GM12872 (cell line): ENCODE data around the gene MRPL43.

Experiments
- TF ChIP-seq, protein P1 (sequence below): IDR thresholded peaks from 3 replicates; pipeline ENCODE4 v1.5.1; 2011; ENCODE audit warnings: low read depth, mild to moderate bottlenecking, low read length, moderate library complexity; ENCODE audit not compliant: insufficient read depth

The MRPL43 gene

DNA sequence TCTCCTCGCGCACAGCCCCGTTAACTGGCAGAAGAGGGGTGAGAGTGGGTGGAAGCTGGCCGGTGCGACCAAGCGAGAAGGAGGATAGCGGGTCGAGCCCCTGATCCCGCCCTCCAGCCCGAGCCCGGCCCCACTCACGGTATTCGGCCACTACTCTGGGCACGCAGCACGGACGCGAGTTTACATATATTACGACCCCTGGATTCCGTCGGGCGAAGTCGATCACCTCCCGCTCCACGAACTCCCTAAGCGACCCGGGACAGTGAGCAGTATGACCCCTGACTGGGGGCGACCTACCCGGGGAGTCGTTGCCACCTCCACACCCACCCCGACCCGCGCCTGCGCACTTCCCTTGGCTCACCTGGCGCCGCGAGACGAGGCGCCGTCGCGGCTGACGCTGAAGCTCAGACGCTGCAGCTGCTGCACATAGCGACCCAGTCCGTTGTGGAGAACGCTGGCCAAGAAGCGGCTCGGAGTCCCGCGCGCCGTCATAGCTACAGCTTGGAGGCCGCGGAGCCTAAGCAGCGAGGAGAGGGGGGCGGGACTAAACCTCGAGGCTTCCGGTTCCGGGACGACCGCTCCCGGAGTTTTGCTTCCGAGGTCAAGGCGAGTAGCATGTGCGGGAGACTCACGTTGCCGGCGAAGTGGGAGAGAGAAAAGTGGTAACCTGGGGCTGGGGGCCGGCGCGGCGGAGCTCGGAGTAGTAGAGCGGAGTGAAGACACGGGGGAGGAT, at the start of gene MRPL43, which contains the start of gene TWNK:
MRPL43 (minus strand) TSS at position 546 of the 733 bp plus-strand sequence; CDS start at position 492, 54 bp downstream.
TWNK (plus strand) TSS at position 592 of the 733 bp plus-strand sequence. CDS start 668 bp downstream, outside the sequence.
- TF ChIP-seq, protein P1, sequence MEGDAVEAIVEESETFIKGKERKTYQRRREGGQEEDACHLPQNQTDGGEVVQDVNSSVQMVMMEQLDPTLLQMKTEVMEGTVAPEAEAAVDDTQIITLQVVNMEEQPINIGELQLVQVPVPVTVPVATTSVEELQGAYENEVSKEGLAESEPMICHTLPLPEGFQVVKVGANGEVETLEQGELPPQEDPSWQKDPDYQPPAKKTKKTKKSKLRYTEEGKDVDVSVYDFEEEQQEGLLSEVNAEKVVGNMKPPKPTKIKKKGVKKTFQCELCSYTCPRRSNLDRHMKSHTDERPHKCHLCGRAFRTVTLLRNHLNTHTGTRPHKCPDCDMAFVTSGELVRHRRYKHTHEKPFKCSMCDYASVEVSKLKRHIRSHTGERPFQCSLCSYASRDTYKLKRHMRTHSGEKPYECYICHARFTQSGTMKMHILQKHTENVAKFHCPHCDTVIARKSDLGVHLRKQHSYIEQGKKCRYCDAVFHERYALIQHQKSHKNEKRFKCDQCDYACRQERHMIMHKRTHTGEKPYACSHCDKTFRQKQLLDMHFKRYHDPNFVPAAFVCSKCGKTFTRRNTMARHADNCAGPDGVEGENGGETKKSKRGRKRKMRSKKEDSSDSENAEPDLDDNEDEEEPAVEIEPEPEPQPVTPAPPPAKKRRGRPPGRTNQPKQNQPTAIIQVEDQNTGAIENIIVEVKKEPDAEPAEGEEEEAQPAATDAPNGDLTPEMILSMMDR = no peak

DNA sequence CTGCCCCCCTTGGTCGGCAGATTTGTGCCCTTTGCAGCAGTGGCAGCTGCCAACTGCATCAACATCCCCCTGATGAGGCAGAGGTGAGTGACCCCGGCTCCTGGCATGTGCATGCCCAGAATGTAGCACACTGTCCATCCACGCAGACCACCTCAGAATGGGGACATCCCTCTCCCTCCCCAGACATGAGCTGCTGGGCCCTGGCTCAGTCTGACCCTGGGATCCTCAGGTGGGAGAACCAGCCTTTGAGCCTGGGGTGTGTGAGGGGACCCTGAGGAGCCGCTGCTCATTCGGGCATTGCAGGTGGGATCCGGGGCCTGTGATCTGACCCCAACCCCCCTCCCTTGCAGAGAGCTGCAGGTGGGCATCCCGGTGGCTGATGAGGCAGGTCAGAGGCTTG, 49.4 kb upstream of the MRPL43 start:
- TF ChIP-seq, protein P1 = no peak

DNA sequence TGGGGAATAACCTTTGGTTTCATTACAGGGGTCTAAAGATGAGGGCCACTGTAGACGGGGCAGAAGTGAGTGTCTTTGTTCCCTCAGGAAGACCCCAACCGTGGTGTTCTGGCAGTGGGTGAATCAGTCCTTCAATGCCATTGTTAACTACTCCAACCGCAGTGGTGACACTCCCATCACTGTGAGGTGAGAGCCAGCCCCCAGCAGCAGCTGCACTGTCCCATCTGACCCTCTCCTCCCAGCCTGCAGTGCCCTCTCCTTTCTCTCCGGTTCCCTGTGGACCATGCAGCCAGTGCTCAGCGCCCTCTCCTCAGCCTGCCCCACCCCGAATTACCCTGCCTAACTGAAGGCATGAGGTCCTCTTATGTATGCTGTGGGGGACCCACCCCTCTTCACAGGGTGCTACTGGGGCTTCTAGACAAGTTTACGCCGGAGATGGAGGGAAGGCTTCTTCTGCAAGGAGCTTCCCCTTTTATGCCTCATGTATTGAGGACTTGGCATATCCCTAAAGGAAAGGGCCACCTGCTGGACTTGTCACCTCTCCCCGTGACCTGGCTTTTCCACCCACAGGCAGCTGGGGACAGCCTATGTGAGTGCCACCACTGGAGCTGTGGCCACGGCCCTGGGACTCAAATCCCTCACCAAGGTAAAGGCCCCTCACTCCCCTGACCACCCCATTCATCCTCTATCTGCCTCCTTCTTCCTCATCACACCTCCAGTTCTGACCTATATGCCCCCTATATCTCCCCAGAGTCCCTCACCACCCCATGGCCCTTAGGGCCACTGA, 48.8 kb upstream of the MRPL43 start:
- TF ChIP-seq, protein P1 = no peak

DNA sequence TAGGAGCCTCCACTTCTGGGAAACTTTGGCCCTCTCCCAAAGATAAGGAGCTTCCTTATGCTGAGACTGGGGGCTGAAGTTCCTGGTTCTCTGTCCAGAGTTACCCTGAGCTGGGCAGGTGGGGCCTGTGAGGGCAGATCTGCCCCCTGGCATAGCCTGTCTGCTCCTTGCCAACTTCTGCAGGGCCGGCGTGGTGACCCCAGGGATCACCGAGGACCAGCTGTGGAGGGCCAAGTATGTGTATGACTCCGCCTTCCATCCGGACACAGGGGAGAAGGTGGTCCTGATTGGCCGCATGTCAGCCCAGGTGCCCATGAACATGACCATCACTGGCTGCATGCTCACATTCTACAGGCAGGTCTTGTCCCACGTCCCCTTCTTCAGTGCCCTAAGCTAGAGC, 48.0 kb upstream of the MRPL43 start:
- TF ChIP-seq, protein P1 = no peak

DNA sequence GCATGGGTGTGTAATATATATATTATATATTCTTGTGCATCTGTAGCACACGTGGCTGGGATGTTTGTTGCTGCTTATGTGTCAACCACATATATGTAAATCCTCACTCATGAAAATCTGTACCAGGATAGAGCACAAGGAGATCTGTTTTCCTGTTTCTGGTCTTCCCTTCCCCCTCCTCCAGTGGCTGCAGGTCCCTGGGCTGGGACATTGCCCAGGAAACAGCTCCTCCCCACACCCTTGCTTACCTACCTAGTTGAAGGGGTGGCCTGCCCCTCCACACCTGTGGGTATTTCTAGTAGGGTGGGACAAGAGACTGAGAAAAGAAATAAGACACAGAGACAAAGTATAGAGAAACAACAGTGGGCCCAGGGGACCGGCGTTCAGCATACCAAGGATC, 46.0 kb upstream of the MRPL43 start:
- TF ChIP-seq, protein P1 = no peak

DNA sequence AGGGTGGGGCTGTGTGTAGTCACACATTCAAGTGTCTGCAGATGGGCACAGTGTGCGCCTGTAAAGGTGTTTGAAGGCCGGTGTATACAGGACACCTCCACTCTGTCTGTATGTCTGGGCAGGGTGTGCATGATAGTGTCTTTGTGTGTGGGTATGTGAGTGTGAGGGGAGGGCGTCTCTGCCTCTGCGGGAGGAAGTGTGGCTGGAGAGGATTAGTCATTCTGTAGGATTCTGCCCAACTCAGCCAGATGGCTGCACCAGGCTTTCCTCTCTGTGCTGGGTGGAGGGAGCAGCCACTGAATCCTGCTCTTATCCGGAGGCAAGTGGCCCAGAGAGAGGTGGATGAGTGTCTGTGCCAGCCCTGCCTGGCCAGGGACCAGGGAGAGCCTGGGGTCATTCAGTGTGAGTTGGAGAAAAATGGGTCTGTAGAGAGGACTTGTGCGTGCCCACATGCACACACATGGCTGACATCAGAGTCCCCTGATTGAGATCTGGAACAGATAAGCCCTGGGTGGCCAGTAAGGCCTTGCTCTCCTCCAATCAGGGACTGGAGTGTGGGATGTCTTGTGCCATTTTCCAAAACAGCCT, 45.4 kb upstream of the MRPL43 start:
- TF ChIP-seq, protein P1 = no peak
